NCI-H526 (cell line): ENCODE measurements around the gene GPR132.
"Not testable (repeated sequence)": the region's sequence is repeated elsewhere in the genome, so short reads cannot be mapped to it uniquely, and the experiment has no call there.

Experiments
- DNase-seq, 2 experiments: peaks; one replicate each; lab custom pipeline; 2025; lab: John Stamatoyannopoulos, UW

Gene GPR132

GRCh38 chr14:105075379-105076295 lies 10.4 kb upstream of the GPR132 start:
- DNase-seq, result no peak

DNA sequence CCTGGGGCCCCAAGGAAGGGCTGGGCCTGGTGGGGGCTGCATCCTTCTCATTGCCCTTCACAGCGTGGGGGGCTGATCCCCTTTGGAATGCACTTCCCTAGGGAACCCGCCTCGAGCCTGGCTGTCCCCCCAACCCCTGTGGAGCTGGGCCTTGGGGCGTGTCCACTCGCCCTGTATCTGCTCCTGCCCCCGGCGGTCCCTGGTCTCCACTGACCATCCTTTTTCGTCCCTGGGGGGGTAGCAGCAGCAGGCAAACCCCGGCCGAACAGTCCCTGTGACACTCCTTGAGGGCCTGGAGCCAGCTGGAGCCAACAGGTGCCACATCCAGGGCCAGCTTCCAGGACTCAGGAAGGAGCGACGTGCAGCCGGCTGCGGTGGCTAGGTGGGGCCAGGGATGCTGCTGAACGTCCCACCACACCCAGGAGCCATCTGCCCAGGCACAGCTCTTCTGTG lies 9.4 kb upstream of the GPR132 start:
- DNase-seq, result peak in 1 of 2 experiments; percentile 63

GRCh38 chr14:105073720-105074600 lies 8.7 kb upstream of the GPR132 start:
- no peak for DNase-seq

DNA sequence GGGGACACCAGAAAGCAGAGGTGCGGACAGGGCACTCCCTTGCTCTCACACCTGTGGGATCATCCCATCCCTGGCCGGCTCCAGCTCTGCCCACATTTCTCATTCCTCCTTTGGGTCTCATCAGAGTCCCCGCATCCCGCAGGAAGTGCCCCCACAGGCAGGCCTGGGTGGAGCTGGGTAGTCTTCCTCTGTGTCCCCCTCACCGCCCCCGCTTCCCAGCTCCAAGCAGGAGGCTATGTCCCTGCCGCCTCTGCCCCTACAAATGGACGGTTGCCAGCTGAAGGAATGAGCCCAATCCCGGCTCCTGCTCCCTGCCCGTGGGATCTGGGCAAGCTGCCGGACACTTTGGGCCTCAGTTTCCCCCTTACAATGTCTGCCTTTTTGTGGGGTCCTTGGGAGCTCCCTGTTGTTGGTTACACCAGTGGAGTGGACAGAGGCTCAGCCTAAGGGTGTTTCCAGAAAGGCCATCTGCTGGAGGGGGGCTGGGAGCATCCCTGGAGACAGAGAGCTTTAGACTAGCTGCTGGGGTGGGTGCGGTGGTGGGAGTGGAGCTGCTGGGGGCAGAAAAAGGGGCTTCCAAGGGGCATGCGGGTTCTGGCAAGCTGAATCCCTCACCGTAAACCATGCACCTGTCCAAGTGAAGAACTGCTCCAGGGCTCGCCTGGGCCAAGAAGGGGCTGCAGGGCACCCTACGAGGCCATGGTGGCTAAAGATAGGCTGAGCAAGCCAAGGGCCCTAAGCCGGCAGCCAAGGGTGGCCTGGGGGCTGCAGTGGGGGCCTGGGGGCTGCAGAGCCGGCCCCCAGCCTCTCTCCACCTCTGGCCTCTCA lies 7.9 kb upstream of the GPR132 start:
- no peak for DNase-seq

GRCh38 chr14:105072381-105072861 lies 7.2 kb upstream of the GPR132 start:
- DNase-seq, result no peak

DNA sequence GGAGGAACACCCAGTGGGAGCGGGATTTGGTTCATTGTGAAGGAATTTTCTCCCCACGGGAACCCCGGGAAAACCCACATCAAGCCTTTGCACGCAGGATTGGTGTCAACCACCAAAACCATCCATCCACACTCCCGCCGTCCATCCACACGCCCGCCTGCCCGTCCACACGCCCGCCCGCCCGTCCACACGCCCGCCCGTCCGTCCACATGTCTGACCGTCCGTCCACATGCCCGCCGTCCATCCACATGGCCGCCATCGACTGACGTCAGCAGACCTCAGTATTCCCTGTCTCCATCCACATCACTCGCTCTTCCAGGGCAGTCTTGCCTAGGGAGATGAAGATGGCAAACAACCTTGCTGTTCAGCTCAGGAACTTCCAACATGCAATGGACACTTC lies 6.7 kb upstream of the GPR132 start:
- DNase-seq, result no peak

GRCh38 chr14:105071326-105071725 lies 6.1 kb upstream of the GPR132 start:
- DNase-seq, result no peak

GRCh38 chr14:105070760-105071137 lies 5.5 kb upstream of the GPR132 start:
- DNase-seq, result no peak

DNA sequence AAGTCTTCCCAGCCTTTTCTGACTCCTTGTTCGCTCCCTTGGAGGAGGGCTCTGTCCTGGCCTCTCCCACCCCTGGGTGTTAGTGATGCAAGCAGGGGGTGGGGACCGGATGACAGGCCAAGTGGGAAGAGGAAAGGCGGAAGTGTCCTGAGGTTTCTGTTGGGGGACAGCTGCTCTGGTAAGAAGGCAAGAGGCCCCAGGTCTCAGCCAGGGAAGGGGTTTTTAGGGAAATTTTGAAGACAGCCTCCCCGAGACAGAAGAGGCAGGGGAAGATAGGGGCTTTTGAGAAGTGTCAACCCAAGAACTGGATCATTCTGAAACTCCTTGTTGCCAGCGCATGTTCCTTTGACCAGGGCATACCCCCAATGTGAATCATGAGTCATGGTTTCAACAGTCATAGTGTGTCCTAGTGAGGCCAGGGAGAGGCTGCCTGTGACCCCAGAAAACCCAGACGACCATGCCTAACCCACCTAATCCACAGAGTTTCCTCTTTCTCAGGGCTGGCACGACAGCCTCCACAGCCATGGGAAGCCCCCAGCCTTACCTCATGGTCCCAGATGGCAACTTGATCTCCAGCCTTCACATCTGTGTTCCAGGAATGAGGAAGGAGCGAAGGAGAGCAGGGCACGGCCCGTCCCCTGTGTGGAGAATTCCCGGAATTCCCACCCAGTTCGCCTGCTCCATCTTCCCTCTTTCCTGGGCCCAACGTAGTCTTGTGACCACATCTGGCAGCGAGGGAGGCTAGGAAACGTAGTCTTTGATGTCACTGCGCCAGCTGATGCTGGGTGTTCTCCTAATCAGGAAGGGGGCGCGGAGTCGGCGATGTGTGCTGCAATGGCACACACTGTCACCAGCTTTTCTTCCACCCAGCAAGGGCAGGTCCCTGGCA lies 4.9 kb upstream of the GPR132 start:
- DNase-seq, result no peak

DNA sequence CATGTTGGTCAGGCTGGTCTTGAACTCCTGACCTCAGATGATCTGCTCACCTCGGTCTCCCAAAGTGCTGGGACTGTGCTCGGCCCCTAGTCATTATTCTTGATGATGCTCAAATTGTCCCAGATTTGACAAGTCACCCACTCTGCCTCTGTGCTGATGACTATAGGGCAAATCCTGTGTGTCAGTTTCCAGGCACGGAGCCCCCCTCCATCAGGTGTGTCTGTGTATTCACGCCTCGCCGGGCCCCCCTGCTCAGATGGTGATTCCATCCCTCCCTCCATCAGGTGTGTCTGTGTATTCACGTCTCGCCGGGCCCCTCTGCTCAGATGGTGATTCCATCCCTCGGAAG lies 4.3 kb upstream of the GPR132 start:
- DNase-seq, result no peak

GRCh38 chr14:105068818-105069217 lies 3.6 kb upstream of the GPR132 start:
- DNase-seq, result no peak

DNA sequence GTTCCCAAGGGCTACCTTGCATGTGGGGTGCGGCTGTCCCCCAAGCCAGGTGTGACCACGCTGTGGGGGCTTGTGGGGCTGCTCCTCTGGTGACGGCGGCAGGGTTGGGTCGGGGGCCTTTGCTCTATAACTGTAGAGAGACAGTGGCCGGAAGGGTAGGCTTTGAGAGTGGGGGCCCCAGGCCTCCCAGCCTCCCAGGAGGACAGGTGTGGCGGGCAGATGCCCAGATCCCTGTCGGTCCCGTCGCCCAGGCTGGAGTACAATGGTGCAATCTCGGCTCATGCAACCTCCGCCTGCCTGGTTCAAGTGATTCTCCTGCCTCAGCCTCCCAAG lies 2.7 kb upstream of the GPR132 start:
- no peak for DNase-seq

GRCh38 chr14:105067140-105067968 lies 2.1 kb upstream of the GPR132 start:
- DNase-seq, result no peak

DNA sequence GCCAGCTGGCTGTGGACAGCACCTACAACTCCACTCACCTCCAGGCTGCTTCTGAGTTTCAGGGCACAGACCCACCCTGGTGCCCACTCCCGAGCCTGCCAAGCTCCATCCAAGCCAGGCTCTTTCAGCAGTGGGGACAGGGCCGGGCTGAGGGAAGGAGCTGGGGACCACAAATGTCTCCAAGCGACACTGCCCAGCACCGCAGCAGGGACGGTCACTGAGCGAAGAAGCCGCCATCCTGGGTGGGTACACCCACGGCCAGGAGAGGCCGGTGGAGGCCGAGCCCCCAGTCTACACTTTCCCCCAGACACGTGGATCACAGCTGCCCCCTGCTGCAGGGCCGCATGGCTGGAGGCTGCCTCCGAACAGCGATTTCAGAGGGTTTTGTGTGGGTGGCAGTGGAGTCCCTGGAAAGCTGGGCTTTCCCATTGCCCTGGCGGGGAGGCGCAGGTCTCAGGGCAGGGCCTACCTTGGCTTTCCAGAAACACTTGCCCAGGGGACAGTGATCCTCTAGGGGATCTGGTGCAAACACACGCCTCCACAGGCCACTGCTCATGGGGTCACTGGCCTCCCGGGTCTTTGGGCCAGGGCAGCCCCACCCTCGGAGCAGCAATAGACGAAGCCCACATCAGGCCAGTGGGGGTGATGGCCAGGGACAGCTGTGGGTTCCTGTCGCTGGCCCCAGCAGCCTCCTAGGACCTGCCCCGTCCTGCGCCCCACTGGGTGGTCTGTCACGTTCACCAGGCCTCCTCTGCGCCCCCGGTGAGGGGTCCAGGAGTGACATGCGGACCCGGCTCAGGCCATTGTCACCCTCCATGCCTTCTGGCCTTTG lies 1.2 kb upstream of the GPR132 start:
- no peak for DNase-seq

DNA sequence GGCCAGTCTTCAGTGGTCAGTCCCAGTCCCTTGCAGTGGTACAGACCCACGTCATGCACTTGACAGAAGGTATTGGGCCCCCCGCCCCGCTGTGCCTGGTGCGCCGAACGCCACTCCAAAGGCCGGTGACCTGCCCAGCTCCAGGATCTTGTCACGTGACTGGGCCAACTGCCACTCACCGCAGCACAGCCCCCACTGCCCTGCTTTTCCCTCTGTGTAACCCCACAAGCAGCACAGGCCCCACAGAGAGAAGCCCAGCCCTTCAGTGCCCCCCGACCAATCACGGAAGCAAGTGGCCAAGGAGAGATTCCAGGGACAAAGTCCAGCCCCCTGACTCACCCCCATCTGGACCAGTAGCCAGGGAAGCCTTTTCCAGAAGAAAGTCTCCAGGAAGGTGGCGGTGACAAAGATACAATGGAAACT lies 498 bp downstream of the GPR132 start:
- no peak for DNase-seq

DNA sequence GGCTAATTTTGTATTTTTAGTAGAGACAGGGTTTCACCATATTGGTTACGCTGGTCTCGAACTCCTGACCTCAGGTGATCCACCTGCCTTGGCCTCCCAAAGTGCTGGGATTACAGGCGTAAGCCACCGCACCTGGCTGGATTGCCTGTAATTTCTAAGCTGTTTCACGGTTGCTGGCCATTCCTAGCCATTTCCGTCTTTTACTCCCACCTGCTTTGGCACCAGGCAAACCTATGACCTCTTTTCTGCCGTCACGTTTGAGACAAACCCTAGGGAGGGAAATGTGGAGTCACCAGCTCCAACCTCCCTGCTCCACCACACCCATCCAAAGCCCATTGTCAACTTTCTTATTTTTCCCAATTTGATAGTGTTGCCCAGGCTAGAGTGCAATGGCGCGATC lies 1.2 kb downstream of the GPR132 start:
- no peak for DNase-seq

DNA sequence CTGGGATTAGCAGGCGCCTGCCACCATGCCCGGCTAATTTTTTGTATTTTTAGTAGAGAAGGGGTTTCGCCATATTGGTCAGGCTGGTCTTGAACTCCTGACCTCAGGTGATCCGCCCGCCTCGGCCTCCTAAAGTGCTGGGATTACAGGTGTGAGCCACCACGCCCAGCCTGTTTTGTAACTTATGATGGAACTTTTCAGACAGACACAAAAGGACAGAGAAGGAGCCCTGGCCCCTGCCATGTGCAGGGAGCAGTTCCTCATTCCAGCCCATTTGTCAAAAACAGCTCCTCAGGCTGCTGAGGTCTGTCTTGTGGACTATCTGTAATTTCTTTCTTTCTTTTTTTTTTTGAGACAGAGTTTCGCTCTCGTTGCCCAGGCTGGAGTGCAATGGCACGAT lies 1.7 kb downstream of the GPR132 start:
- DNase-seq, result not testable (repeated sequence)

GRCh38 chr14:105063056-105063455 lies 2.2 kb downstream of the GPR132 start:
- DNase-seq, result no peak

GRCh38 chr14:105062048-105062433 lies 3.2 kb downstream of the GPR132 start:
- DNase-seq, result no peak
